M059J (cell line): ENCODE measurements around the gene CD4. TPM values are rescaled to one million over a fixed set of nuclear protein-coding genes. Genes with fewer than 3 reads are reported as not detected.

Experiments
- DNase-seq: peaks from one replicate; pipeline ENCODE4 v3.0.0-alpha.2; 2012; ENCODE audit warnings: low read depth
- total RNA-seq: library from RNA; depleted of rRNA; stranded (reverse); fragments of >200 nt; shearing (Covaris generic); gene quantifications from 2 replicates; pipeline ENCODE4 v1.2.3, GENCODE V29; 2014; rRNA removed

CD4 gene
- total RNA-seq, 1 experiment from 2014 or later: not detected

- DNase-seq: peak; percentile 47
These were observed 77.6 kb downstream of the CD4 start for GRCh38 chr12:6866920-6867412.

GRCh38 chr12:6867413-6868210, 78.3 kb downstream of the CD4 start, which contains the start of gene TPI1:
Gene TPI1 (plus strand): TSS chr12:6867531. CDS start chr12:6867567, 36 bp downstream.
- DNase-seq: peak; percentile 62

- no peak for DNase-seq
These were observed 79.1 kb downstream of the CD4 start for GRCh38 chr12:6868211-6869048.

- peak; percentile 70 for DNase-seq
These were observed 80.0 kb downstream of the CD4 start for GRCh38 chr12:6869049-6870021.

DNA sequence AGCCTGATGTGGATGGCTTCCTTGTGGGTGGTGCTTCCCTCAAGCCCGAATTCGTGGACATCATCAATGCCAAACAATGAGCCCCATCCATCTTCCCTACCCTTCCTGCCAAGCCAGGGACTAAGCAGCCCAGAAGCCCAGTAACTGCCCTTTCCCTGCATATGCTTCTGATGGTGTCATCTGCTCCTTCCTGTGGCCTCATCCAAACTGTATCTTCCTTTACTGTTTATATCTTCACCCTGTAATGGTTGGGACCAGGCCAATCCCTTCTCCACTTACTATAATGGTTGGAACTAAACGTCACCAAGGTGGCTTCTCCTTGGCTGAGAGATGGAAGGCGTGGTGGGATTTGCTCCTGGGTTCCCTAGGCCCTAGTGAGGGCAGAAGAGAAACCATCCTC, 81.0 kb downstream of the CD4 start:
- peak; percentile 21 for DNase-seq

Other genes with a start within 250 kb of the CD4 start
- gene IFFO1, start 233.5 kb upstream of the CD4 start, total RNA-seq: 5.4 and 13.4 TPM in 2 replicates
- gene NOP2, start 221.2 kb upstream of the CD4 start, total RNA-seq: 29.8 and 47.0 TPM in 2 replicates
- gene CHD4, start 182.1 kb upstream of the CD4 start, total RNA-seq: 131 and 207 TPM in 2 replicates
- gene LPAR5, start 153.6 kb upstream of the CD4 start, total RNA-seq: 0.27 TPM in 1 of 2 replicates, not detected in the other
- gene ACRBP, start 142.1 kb upstream of the CD4 start, total RNA-seq: not detected in 2 replicates
- 19.3 and 37.8 TPM in 2 replicates for gene ING4, start 126.4 kb upstream of the CD4 start, total RNA-seq
- 18.1 and 25.0 TPM in 2 replicates for gene ZNF384, start 100.2 kb upstream of the CD4 start, total RNA-seq
- 0.12 TPM in 1 of 2 replicates, not detected in the other for gene PIANP, start 88.7 kb upstream of the CD4 start, total RNA-seq
- 60.2 and 66.0 TPM in 2 replicates for gene COPS7A, start 65.5 kb upstream of the CD4 start, total RNA-seq
- gene MLF2, start 36.4 kb upstream of the CD4 start, total RNA-seq: 274 and 278 TPM in 2 replicates
- gene PTMS, start 23.2 kb upstream of the CD4 start, total RNA-seq: 136 and 216 TPM in 2 replicates
- not detected in 2 replicates for gene LAG3, start 17.0 kb upstream of the CD4 start, total RNA-seq
- gene GPR162, start 32.3 kb downstream of the CD4 start, total RNA-seq: 2.1 TPM in 1 of 2 replicates, not detected in the other
- 18.8 and 34.4 TPM in 2 replicates for gene P3H3, start 38.9 kb downstream of the CD4 start, total RNA-seq
- gene GNB3, start 51.4 kb downstream of the CD4 start, total RNA-seq: 0.57 TPM in 1 of 2 replicates, not detected in the other
- gene CDCA3, start 61.8 kb downstream of the CD4 start, total RNA-seq: 123 and 126 TPM in 2 replicates
- gene USP5, start 62.6 kb downstream of the CD4 start, total RNA-seq: 47.3 and 79.3 TPM in 2 replicates
- gene TPI1, start 78.0 kb downstream of the CD4 start, total RNA-seq: 1,942 and 2,129 TPM in 2 replicates
- 6.1 and 7.7 TPM in 2 replicates for gene SPSB2, start 83.8 kb downstream of the CD4 start, total RNA-seq
- gene LRRC23, start 115.3 kb downstream of the CD4 start, total RNA-seq: 3.6 and 11.0 TPM in 2 replicates
- gene ENO2, start 125.1 kb downstream of the CD4 start, total RNA-seq: 29.1 and 30.0 TPM in 2 replicates
- 3.9 and 25.0 TPM in 2 replicates for gene ATN1, start 138.4 kb downstream of the CD4 start, total RNA-seq
- not detected in 2 replicates for gene RNU7-1, start 154.3 kb downstream of the CD4 start, total RNA-seq
- 192 and 242 TPM in 2 replicates for gene C12orf57, start 154.5 kb downstream of the CD4 start, total RNA-seq
- gene PTPN6, start 161.8 kb downstream of the CD4 start, total RNA-seq: 0.39 and 0.98 TPM in 2 replicates
- gene PHB2, start 181.1 kb downstream of the CD4 start, total RNA-seq: 203 and 222 TPM in 2 replicates
- 42.9 and 52.9 TPM in 2 replicates for gene EMG1, start 181.4 kb downstream of the CD4 start, total RNA-seq
- 26.1 and 26.7 TPM in 2 replicates for gene LPCAT3, start 228.9 kb downstream of the CD4 start, total RNA-seq